HG03571 (cell line): ENCODE data around the gene TJP3.
"Not testable (repeated sequence)": the region's sequence is repeated elsewhere in the genome, so short reads cannot be mapped to it uniquely, and the experiment has no call there.

Source experiments
- ATAC-seq: cut with Tn5 transposase; IDR thresholded peaks from one replicate; pipeline ENCODE4 v1.9.1; 2021; ENCODE audit not compliant: unreplicated experiment

The TJP3 gene, protein sequence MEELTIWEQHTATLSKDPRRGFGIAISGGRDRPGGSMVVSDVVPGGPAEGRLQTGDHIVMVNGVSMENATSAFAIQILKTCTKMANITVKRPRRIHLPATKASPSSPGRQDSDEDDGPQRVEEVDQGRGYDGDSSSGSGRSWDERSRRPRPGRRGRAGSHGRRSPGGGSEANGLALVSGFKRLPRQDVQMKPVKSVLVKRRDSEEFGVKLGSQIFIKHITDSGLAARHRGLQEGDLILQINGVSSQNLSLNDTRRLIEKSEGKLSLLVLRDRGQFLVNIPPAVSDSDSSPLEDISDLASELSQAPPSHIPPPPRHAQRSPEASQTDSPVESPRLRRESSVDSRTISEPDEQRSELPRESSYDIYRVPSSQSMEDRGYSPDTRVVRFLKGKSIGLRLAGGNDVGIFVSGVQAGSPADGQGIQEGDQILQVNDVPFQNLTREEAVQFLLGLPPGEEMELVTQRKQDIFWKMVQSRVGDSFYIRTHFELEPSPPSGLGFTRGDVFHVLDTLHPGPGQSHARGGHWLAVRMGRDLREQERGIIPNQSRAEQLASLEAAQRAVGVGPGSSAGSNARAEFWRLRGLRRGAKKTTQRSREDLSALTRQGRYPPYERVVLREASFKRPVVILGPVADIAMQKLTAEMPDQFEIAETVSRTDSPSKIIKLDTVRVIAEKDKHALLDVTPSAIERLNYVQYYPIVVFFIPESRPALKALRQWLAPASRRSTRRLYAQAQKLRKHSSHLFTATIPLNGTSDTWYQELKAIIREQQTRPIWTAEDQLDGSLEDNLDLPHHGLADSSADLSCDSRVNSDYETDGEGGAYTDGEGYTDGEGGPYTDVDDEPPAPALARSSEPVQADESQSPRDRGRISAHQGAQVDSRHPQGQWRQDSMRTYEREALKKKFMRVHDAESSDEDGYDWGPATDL

DNA sequence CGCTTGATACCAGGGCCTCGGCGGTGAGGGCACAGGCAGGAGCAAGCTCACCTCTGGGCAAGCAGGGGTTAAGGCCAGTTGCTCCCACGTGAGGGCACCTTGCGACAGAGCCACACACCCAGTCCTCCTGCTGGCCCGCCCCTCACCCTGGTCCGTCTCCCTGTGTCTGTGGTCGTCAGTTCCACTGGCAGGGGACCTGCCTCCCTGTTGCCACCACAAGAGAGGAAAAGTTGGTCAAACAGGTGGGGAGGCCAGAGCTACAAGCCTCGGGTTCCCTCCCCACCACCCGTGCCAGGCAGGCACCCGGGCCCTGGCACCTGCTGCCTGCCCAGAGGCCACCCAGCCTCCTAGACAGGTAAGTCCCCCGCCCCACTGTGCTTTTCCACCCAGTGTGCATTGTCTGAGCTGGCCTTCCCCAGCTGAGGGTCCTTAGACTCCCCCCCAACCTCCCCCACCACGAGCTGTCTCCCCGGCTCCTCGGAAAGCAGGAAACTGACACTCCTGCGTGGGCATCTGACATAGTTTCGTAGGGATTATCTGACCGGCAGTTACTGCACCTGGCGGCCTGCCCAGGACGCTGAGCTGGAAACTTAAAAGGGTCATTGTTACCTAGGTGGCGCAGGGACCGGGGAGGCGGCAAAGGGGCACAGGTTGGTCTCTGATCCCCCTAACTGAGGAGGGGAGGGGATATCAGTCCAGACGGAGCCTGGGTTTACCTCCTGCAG lies at the start of gene TJP3:
TJP3 (plus strand) TSS at position 178 of the 725 bp plus-strand sequence. CDS start 20,049 bp downstream, outside the sequence.
- no peak for ATAC-seq

DNA sequence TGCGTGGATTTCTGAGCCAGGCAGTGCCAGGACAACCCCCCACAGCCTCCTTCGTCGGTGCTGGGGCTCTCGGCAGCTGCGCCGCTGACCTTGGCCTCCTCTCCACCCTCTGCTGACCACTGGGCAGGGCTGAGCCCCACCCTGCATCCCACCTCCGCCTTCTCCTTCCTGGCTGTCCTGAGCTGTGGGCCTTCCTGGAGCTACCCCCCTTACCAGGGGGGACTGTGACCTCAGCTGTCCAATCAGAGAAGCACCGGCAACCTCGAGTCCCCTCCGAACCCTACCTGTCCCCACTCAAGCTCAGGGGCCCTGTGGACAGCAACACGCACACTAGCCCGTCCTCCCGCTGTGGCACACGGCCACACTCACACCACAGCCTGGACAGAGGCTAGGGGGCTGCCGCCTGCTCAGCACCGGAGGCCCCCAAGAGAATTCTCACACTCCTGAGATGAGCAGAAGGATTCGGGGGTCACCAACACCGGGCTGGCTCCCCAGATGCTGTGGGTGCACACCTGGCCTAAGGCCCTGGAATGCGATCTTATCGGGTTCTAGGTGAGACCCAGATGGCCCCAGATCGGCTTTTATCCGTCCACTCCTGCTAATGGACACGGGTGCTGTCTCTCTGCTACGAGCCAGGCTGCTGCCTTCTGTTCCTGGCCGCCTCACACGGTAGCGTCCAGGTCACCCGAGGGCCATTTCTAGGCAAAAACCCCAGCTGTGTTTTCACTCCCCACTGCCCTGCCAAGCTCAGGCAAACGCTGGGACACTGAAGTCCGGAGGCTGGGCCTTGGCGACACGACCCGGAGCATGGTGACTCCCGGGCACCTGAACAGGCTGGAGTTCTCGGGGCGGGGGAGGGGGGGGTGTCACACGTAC lies 49.1 kb upstream of the TJP3 start:
- ATAC-seq, result no peak

DNA sequence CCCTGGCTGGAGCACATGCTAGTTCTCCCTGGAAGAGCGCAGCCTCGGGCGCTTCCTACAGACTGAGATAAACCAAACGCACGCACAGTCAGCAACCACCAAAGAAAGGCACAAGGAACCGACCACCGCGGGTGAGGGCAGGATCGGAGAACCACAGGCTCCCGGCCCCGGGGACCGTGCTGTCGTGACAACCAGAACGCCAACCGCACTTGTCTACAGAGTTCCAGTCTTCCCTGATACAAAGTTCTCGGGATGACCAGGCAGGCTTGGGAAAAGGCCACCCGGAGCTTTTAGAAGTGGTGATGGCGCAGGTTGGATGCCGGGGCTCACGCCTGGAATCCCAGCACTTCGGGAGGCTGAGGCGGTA lies 48.5 kb upstream of the TJP3 start:
- ATAC-seq, result no peak

DNA sequence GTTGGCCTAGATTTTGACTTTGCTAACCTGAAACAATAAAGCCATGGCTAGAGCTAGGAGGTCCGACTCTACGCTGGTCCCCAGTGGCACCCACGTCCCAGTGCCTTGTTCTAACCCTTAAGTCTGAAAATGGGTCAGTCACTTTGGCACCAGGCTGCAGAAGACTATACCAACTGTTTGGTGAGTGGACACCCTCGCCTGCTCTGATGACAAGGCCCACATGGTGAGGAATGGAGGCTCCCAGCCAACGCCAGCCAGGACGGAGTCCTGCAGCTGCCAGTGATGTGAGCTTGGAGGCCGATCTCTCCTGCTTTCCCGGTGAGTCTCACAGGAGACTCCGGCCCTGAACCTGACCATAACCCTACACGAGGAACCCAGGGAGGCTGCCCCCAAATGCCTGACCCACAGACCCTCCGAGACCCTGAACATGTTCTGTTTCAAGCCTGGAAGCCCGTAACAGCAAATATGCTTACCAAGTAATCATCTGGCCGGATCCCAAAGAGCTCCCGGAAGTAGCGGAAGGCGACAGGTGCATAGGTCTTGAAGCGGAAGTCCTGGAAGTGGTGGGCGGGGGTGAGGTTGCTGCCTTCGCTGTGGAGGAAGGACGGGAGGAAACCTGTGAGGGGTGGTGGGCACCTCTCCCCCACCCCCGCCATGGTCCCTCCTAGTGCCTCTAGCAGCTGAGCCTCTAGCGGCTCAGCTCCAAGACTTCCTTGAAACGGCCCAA lies 47.5 kb upstream of the TJP3 start:
- ATAC-seq, result no peak

DNA sequence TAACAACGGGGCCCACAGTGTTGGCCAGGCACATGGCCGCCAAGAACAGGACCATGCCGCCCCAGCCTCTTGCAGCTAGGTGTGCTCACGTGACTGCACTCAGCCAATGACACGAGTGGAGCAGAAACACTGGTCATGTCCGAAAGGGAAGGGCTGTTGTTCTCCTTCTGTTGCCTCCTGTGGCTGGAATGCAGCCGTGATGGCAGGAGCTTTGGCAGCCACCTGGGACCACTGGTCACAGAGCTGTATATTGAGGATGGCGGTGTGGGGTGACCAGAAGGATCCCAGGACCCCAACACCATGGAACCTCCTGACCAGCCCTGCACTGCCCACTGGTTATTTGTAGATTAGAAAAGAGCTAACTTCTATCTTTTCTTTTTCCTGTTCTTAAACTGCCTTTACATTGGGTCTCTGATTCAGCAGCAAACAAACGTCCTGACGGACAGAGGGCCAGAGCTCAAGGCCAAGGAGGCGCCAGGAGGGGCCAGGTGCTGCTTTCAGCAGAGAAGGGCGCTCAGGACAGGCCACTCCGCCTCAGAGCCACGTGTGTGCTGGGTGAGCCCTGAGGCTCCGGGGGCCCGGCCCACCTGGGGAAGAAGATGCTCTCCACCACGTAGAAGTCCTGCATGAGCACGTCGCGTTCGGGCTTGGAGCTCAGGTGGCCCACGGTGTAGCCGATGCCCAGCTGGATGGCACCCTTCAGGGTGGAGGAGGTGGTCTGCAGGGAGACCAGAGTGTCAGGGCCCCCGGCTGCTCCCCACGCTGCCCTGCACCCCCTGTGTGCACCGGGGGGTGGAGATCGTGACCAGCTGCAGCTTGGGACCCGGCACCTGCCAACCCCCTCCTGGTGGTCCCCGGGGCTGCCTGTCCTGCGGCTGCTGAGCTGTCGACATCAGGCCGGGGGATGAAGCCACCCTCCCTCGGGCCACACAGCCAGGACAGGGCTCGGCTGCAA lies 46.6 kb upstream of the TJP3 start:
- no peak for ATAC-seq

DNA sequence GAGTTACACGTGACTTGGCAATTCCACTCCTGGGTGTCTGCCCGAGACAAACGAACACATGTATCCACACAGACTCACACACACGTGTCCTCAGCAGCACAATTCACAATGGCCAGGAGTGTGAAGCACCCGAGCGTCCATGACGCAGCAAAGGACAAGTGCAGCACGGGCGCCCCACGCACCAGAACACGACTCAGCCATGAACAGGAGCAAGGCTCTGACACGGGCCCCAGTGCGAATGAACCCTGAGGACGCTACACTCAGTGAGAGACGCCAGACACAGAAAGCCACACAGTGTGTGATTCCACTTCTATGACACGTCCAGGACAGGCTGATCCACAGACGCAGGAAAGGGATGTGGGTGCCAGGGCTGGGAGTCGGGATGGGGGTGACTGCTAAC lies 44.3 kb upstream of the TJP3 start:
- ATAC-seq, result no peak

DNA sequence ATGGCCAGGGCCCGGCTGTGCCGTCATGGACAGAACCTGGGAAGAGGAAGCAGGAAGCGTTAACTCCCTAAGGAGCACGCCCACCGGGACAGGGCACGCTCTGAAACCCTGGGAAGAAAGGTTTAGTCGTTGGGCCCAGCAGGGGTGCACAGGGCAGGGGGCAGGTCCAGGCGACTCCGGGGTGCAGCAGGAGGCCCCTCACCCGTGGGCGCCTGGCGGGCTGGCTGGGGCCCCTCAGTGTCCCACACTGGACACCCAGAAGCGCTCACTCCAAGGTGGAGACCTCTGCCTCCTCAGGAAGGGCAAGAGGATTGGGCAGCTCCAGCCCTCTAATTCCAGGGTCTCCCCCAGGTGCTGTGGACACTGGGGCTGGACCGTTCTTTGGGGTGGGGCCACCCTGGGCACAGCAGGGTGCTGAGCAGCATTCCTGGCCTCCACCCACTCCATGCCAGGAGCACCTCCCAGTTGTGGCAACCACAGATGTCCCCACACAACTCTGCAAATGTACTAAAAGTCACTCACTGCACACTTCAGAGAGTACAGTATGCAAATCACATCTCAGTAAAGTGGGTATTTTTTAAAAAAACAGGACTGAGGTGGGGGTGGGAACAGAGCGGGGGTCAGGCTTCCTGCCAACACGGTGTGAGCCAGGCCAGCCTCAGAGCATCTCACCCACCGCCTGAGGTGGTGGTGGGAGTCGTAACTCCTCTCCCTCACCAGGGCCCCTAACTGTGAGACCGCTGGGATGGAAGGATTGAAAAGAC lies 43.1 kb upstream of the TJP3 start:
- ATAC-seq, result no peak

DNA sequence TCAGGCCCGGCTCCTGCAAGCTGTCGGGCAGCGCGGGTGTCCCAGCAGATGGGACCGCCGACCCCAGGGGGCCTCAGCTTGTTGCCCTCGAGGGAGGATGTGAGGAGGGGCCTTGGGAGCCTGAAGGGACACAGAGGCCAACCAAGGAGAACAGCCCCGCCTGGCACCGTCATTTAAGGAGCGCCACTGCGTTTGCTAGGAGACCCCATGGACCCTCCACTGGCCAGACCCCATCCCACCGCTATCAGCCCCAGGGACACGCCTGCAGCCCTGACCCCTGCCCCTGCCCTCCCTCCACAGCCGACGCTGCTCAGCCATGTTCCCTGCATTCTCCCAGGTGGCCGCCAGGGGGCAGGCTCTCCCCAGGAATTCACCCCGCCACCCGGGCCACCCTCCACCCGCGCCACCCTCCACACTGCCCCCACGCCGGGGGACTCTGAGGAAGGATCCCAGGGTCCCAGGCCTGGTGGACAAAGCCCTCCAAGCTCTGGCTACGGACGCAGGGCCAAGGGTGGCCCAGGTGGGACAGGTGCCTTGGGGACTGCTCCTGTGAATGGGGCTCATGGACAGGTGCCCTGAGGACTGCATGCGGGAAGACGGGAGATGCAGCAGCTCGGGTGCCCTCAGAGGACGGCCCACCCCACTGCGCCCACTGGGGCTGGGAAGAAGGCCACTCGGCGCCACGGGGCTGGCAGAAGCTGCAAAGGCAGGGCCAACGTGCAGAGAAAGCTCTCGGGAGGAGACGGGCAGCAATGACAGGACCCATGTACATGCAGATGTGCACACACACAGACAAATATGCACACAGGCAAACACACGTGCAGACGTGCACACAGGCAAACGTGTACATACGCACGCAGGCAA lies 42.3 kb upstream of the TJP3 start:
- peak; percentile 47 for ATAC-seq

DNA sequence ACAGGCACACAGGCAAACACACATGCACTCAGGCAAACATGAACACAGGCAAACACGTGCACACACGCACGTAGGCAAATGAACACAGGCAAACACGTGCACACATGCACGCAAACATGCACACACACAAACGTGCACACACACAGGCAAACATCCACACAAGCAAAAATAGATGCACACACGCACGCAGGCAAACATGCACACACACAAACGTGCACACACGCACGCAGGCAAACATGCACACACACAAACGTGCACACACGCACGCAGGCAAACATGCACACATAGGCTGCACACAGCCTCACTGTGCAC lies 41.7 kb upstream of the TJP3 start:
- not testable (repeated sequence) for ATAC-seq

DNA sequence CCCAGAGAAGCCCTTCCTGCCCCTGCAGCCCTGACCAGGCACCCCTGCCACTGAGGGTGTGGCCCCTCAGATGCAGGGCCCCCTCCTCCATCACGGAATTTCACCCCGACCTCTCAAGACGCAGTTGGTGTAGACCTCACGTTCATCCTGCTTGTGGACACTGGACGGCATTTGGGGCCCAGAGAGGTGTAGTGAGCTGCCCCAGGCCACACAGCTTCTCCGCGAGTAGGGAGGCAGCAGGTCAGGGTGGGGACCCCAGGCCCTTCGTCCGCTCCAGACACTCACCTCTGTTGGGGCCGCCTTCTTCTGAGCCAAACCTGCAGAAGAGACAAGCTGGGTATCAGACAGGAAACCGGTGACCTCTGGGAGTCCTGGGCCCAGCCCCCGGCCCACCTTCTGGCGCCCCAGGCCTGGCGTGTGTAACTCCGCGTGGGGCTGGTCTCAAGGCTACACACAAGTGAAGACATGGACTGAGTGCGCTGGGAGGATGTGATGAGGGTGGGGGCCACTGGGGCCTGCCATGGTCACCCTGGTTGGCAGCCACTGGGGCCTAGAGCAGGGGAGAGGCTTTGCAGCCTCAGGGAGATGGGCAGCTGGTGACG lies 41.0 kb upstream of the TJP3 start:
- no peak for ATAC-seq

DNA sequence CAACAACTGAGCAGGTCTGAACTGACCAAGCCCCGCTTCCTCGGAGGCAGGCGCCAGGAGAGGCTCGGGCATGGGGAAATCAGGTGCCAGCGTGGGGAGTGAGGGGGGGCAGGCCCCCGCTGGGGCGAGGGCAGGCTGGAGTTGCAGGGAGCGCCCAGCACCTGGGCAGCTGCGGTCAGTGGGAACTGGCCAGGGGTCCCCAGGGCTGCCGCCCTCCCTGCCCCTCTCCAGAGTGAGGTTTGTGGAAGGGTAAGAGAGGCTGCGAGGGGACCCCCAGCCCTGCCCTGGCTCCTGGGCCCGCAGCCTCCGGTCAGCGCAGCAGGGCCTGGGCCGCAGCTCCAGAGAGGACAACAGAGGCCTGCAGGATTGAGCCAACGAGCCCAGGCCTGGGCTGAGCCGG lies 40.4 kb upstream of the TJP3 start:
- ATAC-seq, result no peak

DNA sequence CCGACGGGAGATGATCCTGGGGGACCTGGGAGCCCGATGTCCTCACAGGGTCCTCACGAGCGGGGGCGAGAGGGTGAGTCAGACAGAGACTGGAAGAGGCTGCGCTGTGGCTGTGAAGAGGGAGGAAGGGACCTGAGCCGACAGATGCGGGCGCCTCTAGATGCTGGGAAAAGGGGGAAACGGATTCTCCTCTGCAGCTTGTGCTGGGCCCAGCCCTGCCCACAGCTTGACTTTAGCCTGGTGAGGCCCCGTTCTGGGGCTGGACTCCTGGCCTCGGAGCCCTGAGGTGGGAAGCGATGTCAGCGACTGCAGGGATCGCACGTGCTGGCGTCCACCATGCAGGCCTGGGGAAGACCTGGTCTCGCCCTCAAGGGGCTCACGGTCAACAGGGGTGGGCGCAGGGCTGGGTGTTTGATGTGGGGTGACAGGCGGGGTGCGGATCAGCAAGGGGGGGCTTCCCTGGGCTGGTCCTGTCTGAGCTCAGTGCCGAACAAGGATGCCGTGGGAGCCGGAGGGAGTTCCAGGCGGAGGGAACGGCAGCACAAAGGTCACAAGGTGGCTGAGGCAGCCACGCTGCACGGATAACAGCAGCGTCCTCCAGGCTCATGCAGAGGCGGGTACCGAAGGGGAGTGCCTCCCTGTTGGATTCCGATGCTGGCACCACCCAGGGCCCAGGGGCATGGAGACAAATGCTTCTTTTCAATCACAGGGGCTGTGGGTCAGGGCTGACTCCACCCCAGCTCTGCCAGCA lies 39.7 kb upstream of the TJP3 start:
- ATAC-seq, result no peak

DNA sequence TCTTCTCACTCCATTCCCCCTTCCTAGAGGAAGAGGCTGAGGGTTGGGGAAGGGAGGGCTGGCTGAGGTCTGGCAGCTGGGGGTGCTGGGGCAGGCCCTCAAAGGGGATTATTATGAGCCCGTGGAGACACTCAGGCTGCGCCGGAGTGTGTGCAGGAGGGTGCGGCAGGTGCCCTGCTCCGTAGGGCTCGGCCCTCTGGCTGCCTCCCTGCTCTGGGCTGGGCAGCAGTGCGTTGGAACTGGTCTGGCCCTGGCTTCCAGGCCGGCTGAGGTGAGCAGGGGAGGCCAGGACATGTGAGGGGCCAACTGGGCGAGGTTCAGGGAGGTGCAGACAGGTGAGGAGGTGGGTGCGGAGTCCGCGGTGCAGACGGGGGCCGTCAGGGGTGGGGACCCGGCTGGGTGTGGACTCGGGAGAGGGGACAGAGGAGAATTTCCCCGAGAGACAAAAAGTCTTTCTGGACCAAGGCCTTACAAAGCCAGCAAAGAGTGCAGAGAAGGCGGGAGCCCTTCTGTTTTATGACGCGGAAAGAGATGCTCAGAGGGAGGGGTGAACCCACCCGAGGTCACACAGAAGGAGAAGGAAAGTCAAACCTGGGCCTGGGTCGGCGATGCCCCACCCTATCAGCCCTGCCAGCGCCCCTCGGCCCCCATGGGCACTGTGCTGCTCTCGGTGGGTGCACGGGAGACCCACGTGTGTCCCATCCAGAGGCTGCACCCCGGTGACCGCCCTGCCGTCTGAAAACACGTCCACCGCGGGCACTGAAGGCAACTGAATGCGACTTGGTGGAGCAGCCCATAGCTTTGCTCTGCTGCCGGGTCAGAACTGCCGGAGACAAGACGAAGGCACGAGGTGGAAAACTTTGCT lies 38.9 kb upstream of the TJP3 start:
- no peak for ATAC-seq

DNA sequence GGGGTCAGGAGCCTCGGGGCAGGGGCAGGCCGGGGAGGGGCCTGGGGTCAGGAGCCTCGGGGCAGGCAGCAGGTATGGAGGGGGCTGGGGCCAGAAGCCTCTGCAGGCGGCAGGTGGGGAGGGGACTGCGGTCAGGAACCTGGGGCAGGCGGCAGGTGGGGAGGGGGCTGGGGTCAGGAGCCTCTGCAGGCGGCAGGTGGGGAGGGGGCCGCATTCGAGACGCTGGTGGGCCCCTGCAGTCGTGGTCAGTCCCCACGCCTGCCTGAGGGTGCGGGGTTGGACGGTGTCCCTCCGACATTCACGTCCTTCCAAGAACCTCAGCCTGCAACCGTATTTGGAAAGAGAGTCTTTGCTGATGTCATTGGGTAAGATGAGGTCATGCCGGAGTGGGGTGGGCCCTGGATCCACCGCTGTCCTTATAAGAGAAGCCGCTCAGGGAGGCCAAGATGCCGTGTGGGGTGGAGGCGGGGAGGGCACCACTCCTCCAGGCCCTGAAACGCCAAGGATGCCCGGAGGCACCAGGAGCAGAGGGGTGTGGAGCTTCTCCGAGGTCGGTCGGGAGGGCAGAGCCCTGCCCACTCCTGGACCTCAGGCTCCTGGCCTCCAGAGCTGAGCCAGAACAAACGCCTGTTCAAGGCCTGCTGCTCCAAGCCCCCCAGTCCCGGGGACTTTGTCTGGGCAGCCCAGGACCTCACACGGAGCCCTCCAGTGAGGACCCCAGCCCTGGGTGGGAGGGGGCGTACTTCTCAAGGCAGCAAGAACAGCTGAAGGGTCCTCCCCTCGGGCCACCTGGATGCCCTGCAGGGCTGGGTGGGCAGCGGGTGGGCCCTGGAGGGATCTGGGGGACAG lies 38.0 kb upstream of the TJP3 start:
- ATAC-seq, result no peak
